DOHH2 (cell line): ENCODE results near the gene UMODL1.

Source experiments
- CTCF ChIP-seq: fragments of 200-600 bp; sonication (generic); IDR thresholded peaks from one replicate; pipeline ENCODE4 v1.5.1; 2014; ENCODE audit warnings: antibody characterized with exemption, mild to moderate bottlenecking, low read depth, low read length; ENCODE audit not compliant: poor library complexity, severe bottlenecking
- EZH2phosphoT487 ChIP-seq: fragments of 200-600 bp; sonication (generic); IDR thresholded peaks from 2 replicates; pipeline ENCODE4 v1.6.1; 2017; ENCODE audit warnings: borderline replicate concordance, mild to moderate bottlenecking, antibody characterized with exemption, low read length, moderate library complexity, mixed read lengths

DNA sequence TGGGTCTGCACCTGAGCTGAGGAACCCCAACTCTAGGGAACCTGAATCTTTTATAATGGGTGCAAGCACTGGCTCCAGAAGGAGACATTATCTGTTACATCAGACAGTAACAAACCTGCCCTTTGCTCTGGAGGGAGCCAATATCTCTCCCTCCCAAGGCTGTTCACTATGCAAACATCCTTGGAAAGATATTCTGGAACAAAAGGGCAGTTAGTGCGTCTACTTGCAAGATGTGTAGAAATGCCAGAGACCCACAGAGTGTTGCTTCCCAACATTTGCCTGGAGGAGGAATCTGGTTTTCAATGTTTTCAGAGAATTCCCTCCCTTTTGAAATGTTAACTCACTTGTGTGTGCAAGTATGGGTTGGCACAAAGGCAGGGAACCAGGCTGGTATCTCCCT, 31.9 kb downstream of the UMODL1 start:
- TF ChIP-seq EZH2phosphoT487 (no peak), CTCF (no peak)
